ENCODE data around the gene KMT5C.

The KMT5C gene

GRCh38 chr19:55385724-55386492 is 46.2 kb downstream of the KMT5C start, which contains the start of gene RPL28:
TSS of gene RPL28 (plus strand) at chr19:55385932. CDS start at chr19:55386358, 426 bp downstream.
- in situ Hi-C loops (cut with MboI; ENCODE audit: low pct_unique_long_range_greater_than_20kb, low sequenced_read_pairs, unreplicated experiment) = no loop called here
- DNase-seq (ENCODE audit: low spot score) = peak; percentile 98
- TF ChIP-seq, protein P1, sequence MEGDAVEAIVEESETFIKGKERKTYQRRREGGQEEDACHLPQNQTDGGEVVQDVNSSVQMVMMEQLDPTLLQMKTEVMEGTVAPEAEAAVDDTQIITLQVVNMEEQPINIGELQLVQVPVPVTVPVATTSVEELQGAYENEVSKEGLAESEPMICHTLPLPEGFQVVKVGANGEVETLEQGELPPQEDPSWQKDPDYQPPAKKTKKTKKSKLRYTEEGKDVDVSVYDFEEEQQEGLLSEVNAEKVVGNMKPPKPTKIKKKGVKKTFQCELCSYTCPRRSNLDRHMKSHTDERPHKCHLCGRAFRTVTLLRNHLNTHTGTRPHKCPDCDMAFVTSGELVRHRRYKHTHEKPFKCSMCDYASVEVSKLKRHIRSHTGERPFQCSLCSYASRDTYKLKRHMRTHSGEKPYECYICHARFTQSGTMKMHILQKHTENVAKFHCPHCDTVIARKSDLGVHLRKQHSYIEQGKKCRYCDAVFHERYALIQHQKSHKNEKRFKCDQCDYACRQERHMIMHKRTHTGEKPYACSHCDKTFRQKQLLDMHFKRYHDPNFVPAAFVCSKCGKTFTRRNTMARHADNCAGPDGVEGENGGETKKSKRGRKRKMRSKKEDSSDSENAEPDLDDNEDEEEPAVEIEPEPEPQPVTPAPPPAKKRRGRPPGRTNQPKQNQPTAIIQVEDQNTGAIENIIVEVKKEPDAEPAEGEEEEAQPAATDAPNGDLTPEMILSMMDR (IDR thresholded peaks at IDR 0.05; ENCODE audit: extremely low read depth, insufficient read depth, missing control alignments) = no peak

DNA sequence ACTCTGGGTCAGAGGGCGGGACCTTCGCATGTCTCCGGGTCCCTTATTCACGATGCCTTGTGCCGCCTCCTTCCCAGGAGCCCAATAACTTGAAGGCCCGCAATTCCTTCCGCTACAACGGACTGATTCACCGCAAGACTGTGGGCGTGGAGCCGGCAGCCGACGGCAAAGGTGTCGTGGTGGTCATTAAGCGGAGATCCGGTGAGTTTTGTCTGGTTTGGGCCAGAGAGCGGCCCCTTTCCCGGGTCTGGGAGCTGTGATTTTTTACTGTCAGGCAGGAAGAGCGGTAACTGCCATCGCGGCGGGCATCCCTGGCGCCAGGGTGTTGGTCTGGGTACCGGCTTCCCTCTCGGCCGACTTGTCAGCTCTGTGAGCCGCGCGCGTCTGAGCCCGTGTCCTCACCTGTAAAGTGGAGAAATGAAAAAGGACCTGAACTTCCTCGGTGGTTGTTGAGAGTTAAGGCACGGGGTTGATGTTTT is 46.9 kb downstream of the KMT5C start:
- in situ Hi-C loops (cut with MboI; ENCODE audit: low pct_unique_long_range_greater_than_20kb, low sequenced_read_pairs, unreplicated experiment) = no loop called here
- no peak for DNase-seq (ENCODE audit: low spot score)
- TF ChIP-seq, protein P1 (IDR thresholded peaks at IDR 0.05; ENCODE audit: extremely low read depth, insufficient read depth, missing control alignments) = no peak

- TF ChIP-seq, protein P1 (IDR thresholded peaks at IDR 0.05; ENCODE audit: extremely low read depth, insufficient read depth, missing control alignments) = no peak
- in situ Hi-C loops (cut with MboI; ENCODE audit: low pct_unique_long_range_greater_than_20kb, low sequenced_read_pairs, unreplicated experiment) = no loop called here
- DNase-seq (ENCODE audit: low spot score) = no peak
These were observed 48.2 kb downstream of the KMT5C start for GRCh38 chr19:55387736-55388497.

GRCh38 chr19:55389386-55390317 is 50.0 kb downstream of the KMT5C start:
- in situ Hi-C loops (cut with MboI; ENCODE audit: low pct_unique_long_range_greater_than_20kb, low sequenced_read_pairs, unreplicated experiment) = no loop called here
- DNase-seq (ENCODE audit: low spot score) = no peak
- TF ChIP-seq, protein P1 (IDR thresholded peaks at IDR 0.05; ENCODE audit: extremely low read depth, insufficient read depth, missing control alignments) = no peak

DNA sequence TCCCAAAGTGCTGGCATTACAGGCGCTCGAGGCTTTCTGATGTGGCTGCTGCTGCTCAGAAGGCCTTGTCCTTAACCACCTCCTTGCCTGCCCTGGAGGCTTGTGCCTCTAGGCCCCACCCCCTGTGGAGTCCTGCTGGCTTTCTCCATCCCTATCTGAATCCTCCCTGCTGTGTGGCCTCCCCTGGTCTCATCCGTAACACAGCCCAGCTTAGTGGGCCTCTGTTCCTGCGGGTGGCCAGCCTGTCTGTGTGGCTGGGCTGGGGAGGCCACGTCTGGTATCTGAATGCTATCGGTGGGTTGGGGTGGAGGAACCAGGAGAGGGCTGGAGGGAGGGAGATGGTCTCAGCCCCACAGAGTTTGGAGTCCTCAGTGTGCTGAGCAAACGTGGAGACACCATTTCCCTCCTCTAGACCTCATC is 50.8 kb downstream of the KMT5C start:
- DNase-seq (ENCODE audit: low spot score) = no peak

More for the DNA sequence above, 50.8 kb downstream of the KMT5C start:
- TF ChIP-seq, protein P1 (IDR thresholded peaks at IDR 0.05; ENCODE audit: extremely low read depth, insufficient read depth, missing control alignments) = no peak
- in situ Hi-C loops (cut with MboI; ENCODE audit: low pct_unique_long_range_greater_than_20kb, low sequenced_read_pairs, unreplicated experiment) = no loop called here

Data from GM13977 (cell line).